GM13976 (cell line): ENCODE data around the gene FKBP1B.

Experiments
- DNase-seq: peaks from one replicate; pipeline ENCODE4 v3.0.0; 2012; ENCODE audit warnings: low spot score
- in situ Hi-C: fragments of 300-500 bp; cut with MboI; formaldehyde crosslinking; loops from one replicate; pipeline ENCODE4 v1.12.0; 2022; ENCODE audit warnings: low sequenced_read_pairs, mixed read lengths, inconsistent platforms; ENCODE audit not compliant: unreplicated experiment
- TF ChIP-seq, protein P1 (sequence below): IDR thresholded peaks from 2 replicates; pipeline ENCODE4 v1.5.1; 2012; ENCODE audit warnings: borderline replicate concordance, mild to moderate bottlenecking; ENCODE audit not compliant: insufficient read depth; ENCODE audit errors: extremely low read depth, missing control alignments, control extremely low read depth

FKBP1B gene

DNA sequence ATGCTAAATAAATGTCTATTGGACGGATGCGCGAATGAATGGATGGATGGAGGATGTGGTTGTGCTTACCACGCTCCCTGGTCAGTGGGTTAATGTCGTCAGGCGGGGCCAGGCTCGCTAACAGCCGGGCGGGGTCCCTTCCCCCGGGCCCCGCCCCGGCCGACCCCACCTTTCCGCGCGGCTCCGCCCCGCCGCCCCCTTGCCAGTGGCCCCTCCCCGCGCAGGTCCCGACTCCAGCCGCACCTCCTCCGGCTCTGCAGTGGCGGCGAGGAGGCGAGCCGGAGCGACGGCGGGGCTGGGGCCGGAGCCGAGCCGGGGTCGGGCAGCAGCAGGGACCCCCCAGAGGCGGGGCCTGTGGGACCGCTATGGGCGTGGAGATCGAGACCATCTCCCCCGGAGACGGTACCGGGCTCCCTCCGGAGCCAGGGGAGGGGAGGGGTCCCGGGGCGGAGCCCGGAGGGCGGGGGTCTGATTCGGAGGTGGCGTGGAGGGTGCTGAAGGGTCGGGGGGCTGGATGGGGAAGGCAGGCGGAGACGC is at the start of gene FKBP1B:
FKBP1B (plus strand) TSS at position 257 of the 537 bp plus-strand sequence; CDS start at position 366, 109 bp downstream.
- TF ChIP-seq, protein P1, sequence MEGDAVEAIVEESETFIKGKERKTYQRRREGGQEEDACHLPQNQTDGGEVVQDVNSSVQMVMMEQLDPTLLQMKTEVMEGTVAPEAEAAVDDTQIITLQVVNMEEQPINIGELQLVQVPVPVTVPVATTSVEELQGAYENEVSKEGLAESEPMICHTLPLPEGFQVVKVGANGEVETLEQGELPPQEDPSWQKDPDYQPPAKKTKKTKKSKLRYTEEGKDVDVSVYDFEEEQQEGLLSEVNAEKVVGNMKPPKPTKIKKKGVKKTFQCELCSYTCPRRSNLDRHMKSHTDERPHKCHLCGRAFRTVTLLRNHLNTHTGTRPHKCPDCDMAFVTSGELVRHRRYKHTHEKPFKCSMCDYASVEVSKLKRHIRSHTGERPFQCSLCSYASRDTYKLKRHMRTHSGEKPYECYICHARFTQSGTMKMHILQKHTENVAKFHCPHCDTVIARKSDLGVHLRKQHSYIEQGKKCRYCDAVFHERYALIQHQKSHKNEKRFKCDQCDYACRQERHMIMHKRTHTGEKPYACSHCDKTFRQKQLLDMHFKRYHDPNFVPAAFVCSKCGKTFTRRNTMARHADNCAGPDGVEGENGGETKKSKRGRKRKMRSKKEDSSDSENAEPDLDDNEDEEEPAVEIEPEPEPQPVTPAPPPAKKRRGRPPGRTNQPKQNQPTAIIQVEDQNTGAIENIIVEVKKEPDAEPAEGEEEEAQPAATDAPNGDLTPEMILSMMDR, result no peak
- peak; percentile 81 for DNase-seq
- in situ Hi-C loops, result no loop called here

DNA sequence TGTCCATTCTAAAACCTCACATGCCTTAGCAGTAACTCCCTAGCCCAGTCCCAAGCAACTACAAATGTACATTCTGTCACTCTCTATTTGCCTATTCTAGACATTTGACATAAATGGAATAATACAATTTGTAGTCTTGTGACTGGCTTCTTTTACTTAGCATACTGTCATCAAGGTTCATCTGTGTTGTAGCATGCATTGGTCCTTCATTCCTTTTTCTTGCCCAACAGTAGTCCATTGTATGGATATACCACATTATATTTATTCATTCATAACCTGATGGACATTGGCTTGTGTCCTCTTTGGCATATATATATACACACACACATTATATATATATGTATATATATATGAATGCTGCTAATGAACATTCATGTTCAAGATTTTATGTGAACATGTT is 41.8 kb upstream of the FKBP1B start:
- TF ChIP-seq, protein P1, result no peak
- no peak for DNase-seq
- in situ Hi-C loops, result no loop called here

DNA sequence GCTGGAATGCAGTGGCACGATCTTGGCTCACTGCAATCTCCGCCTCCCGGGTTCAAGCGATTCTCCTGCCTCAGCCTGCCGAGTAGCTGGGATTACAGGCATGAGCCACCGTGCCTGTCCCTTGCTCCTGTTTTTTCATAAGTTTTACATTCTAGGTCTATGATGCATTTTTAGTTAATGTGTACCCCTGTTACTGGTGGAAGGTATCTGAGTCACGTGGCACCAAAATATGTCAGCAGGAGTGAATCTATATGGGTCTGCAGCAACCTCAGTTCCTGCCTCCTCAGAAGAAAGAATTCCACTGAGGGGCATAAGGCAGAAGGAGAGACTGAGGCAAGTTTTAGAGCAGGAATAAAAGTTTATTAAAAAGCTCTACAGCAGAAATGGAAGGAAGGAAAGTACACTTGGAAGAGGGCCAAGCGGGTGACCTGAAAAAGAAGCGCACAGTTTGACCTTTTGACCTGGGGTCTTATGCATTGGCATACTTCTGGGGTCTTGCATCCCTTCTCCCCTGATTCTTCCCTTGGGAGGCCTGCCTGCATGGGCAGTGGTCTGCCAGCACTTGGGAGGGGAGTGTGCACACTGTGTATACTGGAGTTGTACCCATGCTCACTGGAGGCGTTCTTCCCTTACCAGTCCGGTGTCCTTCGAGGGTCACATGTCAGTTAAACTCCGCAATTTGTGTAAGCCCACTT is 40.7 kb upstream of the FKBP1B start:
- in situ Hi-C loops, result no loop called here
- TF ChIP-seq, protein P1, result no peak
- DNase-seq, result no peak

DNA sequence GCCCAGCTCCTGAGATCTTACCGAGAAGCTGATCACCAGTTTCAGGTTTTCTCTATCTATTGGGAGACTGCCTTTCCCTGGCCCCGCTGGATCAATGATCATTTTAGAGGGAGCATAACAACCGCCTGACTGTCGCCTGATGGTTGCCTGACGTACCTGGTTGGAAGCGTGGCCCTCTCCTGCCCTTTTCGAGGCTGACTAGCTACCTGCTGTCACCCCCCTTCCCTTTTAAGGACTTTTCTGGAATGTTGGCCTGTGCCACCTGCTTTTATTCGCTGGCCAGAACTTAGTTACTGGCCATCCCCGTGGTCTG is 40.2 kb upstream of the FKBP1B start:
- no peak for DNase-seq
- in situ Hi-C loops, result no loop called here
- TF ChIP-seq, protein P1, result no peak

DNA sequence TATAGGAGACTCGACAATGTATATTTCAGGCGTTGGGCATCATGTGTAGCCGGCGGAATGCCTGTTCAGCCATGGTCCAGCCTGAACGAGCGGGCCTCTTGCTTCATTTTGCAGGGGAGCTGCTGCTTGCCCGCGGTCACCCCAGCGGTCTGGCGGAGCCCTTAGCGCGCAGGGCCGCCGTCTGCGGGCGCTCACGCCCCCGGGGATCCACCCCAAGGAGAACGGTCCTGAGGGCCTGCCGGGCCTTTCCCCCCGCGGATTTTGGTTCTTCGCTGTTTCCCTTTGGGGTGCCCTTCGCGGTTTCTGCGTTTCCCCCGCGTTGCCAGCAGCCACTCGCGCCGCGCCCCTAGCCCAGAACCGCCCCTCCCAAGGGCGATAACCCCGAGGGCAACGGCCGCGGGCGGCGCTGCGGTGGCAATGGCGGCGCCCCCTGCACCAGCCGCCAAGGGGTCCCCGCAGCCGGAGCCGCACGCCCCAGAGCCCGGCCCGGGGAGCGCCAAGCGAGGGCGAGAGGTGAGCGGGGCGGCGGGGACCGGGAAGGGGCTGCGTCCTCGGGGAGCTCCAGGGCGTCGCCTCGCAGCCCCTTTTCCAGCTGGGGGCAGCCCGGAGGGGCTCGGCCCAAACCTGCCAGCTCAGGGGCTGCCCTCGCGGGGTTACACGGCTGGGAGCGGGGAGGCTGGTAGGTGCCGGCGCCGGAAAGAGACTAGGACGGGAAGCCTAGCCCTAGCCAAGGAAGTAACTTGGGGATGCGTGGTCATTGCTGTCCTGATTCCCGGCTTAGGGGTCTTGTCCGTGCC is 39.7 kb upstream of the FKBP1B start, which contains the start of gene MFSD2B:
MFSD2B (plus strand) TSS at position 406 of the 797 bp plus-strand sequence; CDS start at position 418, 12 bp downstream.
- in situ Hi-C loops, result no loop called here
- TF ChIP-seq, protein P1, result no peak
- DNase-seq, result peak; percentile 64

DNA sequence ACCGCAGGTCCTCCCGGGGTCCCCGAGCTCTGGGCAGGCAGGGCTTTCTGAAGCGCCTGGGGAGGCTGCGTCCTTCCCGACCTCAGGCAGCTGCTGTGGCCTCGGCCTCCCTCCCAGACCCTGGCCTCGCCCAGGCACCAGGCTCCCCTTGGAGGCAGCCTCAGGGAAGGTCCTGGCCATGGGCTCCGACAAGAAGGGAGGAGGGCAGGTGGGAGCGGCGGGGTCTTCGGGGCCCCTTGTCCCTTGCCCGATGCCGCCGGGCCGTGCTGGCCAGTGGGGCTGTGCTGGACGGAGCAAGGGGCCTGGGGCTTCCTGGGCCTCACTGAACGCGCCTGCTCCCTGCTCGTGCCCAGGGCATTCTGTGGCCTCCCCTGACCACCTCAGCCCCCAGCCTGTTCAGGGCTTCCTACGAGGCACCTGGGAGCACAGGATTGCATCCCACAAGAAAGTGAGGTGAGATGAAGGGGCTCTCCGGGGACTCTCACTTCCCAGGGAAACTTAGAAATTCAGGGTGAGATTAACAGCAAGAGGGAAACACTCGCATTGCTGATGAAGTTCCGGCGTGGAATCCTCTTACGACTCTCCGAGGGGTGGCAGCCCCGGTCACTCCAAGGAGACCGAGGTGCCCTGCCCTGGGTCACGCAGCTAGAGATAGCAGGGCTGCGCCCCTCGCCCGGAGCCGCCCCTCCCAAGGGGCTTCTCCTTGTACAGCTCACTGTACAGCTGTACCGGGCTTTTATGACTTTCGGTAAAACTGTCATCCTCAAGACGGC is 38.9 kb upstream of the FKBP1B start:
- no peak for DNase-seq
- TF ChIP-seq, protein P1, result no peak
- in situ Hi-C loops, result no loop called here
